Kidney epithelial cell (primary cell): ENCODE results near the gene PTPN18. TPM values are rescaled to one million over a fixed set of nuclear protein-coding genes. Genes with fewer than 3 reads are reported as not detected.

Experiments
- total RNA-seq: library from RNA; depleted of rRNA; stranded (reverse); fragments of >200 nt; gene quantifications from 2 replicates; pipeline ENCODE4 v1.2.3, GENCODE V29; 2015

Gene PTPN18
- total RNA-seq, 1 donor from 2014 or later: 15.9 TPM

Other genes with a start within 250 kb of the PTPN18 start
- gene POTEF, start 226.8 kb upstream of the PTPN18 start, total RNA-seq: not detected in 2 replicates
- gene CCDC74B, start 210.9 kb upstream of the PTPN18 start, total RNA-seq: 8.6 and 9.5 TPM in 2 replicates
- gene SMPD4, start 174.5 kb upstream of the PTPN18 start, total RNA-seq: 52.8 and 64.8 TPM in 2 replicates
- gene MZT2B, start 173.8 kb upstream of the PTPN18 start, total RNA-seq: 262 and 276 TPM in 2 replicates
- not detected in 2 replicates for gene TUBA3E, start 157.6 kb upstream of the PTPN18 start, total RNA-seq
- gene IMP4, start 13.2 kb upstream of the PTPN18 start, total RNA-seq: 121 and 150 TPM in 2 replicates
- not detected in 2 replicates for gene POTEI, start 153.3 kb downstream of the PTPN18 start, total RNA-seq
- gene CFC1B, start 165.2 kb downstream of the PTPN18 start, total RNA-seq: not detected in 2 replicates
- gene CFC1, start 243.5 kb downstream of the PTPN18 start, total RNA-seq: not detected in 2 replicates